Stimulated activated CD8-positive, alpha-beta memory T cell treated with anti-CD3 and anti-CD28 coated beads, Interleukin-4, amount 100 ng/mL, for 1 hour (primary cell): Measurements from ENCODE around the gene IRX4.

Experiments
- DNase-seq, 2 donors: peaks; one replicate each; pipeline ENCODE4 v3.0.0-alpha.2; 2020; ENCODE audit warnings: low read depth in 2 of 2, low spot score in 1 of 2

IRX4 gene

DNA sequence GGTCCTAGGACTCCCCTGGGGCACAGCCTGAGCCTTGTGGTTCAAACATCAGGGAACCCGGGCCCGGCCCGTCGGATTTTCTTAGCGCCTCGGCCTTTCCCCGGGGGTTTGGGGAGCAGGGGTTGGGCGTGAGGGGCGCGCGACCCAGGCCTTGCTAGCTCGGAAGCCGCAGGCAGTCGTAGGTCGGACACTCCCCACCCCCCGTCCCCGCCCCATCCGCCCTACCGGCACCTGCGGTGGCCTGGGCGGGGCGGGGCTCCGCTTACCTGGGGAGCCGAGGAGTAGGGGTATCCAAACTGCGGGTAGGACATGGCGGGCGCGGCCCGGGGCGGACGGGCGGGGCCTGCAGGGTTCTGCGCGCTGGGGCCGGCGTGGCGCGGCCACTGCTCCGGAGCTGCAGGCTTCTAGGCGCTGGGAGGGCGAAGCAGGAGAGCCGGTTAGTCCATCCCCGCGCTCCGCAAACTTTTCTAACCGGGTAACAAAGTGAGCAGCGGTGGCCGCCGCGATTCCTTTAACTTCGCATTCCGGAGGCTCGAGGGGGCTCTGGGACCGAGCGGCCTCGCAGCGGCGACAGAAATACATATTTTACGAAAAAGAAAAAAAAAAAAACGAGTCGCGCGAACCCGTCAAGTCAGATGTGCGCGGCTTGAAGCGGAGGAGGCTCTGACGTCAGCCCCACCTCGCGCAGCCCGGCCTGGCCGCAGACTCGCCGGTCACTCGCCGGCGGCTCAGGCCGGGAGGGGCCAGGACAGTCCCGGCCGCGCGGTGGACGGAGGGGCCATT lies at the start of gene IRX4:
IRX4 (minus strand) TSS at position 589 of the 783 bp plus-strand sequence; CDS start at position 311, 278 bp downstream.
- DNase-seq: no peak

DNA sequence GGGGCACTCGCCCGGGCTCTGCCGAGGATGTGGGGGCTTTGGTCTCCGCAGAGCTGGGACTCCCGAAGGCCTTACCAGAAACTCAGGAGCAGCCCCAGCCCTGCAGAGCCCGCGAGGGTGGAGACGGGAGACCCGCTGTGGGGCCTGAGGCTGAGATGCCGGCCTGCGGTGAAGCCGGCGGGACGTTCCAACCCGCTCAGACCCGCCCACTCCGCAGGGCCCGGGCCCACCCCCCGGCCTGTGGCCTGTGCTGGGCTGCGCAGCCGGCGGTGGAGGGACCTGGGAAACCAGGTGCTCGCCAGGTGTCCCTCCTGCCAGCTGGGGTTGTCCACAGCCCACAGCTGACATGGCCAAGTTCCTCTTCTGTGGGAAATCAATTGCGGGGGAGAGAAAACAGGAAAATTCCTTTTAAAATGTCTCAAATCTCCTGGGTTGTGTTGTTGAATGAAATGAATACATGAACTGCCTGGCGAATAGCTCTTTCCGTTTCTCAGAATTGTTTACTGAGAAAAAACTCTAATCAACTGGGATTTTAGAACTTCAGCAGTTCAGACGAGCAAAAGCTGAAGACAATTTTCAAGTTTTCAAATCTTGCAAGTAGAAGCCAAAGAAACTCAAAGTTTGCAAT lies 49.0 kb upstream of the IRX4 start:
- no peak for DNase-seq

DNA sequence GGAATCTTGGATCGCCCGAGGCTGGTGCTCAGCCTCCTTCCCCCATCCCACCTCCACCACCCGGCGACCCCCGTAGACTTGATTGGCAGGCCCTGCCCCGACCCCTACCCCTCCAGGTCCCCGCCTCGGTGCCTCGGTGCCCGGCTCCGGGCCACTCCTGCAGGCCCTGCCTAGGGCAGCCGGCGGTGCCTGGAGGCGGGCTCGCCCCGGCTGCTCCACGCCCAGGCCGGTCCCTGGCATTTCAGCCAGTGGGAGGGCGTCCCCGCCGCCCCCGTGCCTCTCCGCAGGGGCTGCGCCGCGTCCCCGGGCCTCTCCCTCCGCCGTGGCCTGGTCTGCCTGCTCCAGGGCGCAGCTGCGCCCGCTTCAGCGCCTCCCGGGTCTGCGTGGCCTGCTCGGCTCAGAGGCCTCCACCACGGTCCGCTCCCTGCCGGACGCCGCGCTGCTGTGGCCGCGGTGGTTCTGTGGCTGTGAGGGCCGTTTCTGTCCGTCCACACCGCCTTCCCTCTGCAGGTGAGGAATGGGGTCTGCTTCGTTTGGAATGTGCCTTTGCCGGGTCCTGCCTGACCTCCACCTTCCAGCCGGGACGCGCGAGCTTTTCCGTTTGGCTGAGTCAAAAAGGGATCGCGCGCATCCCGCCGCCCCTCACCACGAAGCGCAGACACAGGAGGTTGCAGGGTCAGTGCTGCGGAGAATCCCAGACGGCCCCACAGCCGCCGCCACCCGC lies 48.3 kb upstream of the IRX4 start:
- no peak for DNase-seq

DNA sequence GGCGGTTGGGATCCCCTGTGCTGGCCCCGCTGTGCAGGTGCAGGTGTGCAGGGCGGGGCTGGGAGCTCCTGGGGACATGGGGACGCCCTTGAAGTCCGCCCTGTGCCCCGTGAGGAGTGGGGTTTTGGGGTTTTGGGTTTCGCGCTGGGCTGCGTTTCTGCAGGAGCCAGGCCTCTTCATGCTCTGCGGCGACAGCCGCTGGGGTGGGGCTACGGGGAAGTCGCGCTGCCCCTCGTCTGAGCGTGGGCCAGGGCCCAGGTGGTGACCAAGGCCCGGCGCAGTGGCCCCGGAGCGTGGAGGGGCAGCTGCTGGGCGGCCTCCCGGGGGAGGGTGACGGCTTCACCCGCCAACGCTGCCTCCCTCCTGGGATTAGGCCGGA lies 47.8 kb upstream of the IRX4 start:
- no peak for DNase-seq

DNA sequence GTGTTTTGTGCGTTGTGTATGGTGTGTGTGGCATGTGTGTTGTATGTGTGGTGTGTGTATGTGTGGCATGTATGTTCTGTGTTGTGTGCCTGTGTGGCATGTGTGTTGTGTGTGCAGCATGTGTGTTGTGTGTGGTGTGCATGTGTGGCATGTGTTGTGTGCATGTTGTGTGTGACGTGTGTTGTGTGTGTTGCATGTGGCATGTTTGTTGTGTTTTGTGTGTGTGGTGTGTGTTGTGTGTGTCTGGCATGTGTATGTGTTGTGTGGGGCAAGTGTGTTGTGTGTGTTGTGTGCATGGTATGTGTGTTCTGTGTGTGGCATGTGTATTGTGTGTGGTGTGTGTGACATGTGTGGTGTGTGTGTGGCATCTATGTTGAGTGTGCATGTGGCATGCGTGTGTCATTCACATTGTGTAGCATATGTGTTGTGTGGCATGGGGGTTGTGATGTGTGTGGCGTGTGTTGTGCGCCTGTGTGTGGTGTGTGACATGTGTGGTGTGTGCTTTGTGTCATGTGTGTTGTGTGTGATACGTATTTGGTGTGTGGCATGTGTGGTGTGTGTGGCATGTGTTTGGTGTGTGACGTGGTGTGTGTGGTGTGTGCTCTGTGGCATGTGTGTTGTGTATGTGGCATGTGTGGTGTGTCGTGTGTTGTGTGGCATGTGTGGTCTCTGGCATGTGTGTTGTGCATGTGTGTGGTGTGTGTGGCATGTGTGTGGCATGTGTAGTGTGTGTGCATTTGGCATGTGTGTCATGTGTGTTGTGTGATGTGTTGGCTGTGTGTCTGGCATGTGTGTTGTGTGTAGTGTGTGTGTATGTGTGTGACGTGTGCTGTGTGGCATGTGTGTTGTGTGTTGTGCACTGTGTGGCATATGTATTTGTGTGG lies 46.6 kb upstream of the IRX4 start:
- no peak for DNase-seq

DNA sequence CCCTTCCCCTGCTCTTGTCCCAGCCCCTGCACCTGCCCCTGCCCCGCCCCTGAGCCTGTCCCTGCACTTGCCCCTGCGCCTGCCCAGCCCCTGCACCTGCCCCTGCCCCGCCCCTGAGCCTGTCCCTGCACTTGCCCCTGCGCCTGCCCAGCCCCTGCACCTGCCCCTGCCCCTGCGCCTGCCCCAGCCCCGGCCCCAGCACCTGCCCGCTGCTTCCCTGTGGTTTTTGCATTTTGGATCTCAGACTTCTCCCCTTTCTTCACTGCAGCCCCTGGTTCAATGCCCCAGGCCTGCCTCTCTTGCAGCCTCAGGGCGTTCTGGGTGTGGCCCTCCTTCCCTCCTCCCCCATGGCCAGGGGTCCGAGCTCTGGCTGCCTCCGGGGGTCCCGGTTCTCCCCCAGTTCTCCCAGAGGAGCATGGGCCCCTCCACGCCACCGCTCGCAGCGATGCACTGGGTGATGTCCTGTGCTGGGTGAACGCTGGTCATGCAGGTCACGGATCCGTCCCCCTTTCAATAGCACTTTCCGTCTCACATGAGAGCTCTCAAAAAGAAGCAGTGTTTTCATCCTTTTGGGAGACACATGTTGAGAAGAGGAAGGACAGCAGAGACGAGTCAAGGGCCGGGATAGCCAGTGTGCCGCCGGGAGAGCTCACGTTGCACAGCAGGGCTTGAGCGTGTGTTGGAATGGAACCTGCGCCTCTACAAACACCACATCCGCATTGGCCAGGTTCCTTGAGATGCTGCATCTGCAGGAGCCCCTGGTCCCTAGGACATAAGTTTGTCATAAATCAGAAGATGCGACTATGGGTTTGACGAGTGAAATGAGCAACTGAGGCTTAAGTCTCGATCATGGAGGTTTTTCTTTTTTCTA lies 44.0 kb upstream of the IRX4 start:
- no peak for DNase-seq

DNA sequence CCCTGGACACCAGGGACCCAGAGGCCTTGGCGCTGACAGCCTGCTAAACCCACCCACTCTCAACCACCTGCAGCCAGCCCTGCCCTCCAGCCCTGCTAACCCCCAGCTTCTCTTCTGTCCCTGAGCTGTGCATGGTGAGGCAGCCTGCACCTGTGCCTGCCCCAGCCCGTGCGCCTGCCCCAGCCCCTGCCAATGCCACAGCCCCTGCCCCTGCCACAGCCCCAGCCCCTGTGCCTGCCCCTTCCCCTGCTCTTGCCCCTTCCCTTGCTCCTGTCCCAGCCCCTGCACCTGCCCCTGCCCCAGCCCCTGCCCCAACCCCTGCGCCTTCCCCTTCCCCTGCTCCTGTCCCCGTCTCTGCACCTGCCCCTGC lies 43.3 kb upstream of the IRX4 start:
- DNase-seq: no peak

DNA sequence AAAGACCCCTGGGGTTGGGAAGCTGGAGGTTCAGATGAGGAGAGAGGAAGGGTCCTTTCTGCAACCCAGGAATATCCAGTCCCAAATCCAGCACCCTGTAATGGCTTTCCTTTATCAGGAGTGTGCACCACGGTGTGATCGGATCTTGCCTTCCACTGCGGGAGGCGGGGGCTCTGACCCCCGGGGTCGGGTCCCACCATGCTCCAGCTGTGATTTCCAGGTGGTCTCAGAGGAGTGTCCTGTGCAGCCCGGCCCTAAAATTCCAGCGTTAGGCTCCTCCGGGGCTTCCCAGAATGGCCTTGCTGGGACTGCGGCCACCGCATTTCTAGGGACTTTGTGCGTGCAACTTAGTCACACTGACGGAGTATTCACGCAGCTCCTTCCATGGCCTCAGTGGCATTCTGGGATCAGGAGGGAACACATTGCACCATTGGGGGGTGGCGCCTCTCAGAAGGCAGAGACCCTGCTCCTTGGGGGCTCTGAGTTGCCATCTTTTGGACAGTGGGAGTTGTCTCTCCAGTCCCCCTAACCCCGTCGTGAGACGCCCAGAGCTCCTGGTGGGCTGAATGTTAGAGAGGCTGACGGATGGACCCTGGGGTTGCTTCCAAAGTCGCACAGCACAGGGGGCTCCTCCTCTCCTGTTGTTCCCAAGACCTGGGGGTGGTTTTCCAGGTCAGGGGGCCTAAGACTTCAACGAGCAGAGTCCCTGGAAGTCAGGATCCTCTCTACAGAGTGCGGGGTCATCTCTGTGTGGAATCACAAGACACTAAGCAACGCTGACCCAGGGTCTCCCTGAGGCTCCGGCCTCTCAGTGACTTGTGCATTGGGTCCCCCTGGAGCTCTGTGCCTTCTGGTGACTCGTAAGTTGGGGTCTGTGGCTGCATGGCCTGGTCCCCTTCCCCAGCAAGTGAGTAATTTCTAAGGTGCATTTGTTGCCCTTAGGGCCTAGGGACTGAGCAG lies 42.7 kb upstream of the IRX4 start:
- DNase-seq: no peak

DNA sequence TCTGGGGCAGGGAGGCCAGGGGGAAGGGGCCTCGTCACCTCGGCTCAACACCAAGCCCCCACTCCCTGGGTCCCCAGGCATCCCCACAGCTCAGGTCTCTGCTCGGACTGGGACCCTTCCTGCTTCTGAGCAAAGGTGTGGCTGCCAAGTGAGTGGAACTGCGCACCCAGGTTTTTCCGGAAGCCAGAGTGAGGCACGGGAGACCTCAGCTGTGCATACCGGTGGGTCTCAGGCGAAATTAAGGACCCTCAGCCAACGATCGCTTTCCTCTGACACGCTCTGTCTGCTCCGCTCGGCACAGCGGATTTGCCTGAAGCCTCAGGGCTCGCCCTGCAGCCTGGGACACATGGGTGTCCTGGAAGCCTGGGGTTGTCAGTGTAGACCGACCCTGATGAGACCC lies 41.0 kb upstream of the IRX4 start:
- no peak for DNase-seq

DNA sequence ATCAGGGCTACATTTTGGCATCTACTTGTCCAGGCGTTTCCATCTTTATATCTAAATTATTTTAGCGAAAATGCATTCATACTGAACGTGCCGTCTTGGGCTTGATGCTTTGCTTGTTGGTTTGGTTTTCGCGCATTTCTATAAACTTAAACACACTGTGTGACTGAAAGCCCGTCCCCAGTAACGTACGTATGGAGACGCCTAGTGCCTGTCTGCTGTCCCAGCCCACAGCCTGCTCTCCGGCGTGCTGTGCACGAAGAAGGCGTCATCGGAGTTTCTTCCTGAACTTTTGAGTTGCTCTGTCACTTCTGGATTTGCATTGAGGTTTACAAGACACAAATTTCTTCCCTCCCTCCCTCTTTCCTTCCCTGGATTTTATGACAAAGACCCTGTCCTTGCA lies 40.6 kb upstream of the IRX4 start:
- DNase-seq: no peak

DNA sequence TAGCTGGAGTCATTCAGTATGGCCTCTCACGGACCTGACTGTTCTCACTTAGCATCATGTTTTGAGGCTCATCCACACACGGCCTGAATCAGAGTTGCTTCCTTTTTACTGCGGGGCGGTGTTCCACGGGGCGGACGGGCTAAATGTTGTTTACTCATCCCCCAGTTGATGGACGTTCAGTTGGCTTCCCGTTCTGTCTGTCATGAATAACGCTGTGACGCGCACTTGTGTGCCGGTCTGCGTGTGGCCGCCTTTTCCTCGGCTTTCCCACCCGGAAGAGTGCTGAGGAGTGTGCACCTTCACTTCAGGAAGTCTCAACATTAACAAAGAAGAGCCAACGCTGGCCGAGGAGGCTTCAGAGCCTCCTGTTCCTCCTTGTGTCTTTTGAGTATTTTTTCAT lies 39.0 kb upstream of the IRX4 start:
- DNase-seq: no peak

DNA sequence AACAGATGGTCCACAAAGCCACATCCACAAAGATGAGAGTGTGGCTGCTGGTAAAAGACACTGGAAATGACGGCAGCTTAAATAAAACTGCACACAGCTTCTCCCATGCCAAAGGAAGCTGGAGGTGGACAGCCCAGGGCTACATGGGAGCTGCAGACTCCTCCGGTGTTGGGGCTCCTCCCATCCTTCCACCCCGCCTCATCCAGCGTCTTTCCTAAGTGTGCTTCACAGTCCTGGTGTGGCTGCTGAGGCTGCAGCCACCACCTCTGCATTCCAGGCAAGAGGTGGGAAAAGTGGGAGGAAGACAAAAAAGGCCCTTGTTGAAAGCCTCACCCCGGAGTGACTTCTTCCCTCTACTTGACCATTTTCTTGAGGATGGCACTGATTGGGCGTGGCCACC lies 37.0 kb upstream of the IRX4 start:
- DNase-seq: no peak

DNA sequence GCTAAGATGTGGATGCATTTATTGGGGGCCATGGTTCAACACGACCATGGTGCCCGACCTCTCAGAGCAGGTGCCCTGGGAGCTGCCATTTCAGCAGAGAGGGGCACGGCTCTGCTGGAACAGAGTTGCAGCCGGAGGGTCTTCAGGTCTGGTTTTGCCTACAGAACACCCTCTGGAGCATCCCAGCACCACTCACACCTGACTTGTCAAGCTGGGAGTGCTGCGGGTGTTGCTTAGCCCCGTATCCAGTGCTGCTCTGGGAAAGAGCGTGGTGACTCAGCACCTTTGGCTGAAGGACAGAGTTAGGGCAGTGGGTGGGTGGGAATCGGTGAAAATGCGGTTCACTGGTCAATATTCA lies 36.5 kb upstream of the IRX4 start:
- no peak for DNase-seq

DNA sequence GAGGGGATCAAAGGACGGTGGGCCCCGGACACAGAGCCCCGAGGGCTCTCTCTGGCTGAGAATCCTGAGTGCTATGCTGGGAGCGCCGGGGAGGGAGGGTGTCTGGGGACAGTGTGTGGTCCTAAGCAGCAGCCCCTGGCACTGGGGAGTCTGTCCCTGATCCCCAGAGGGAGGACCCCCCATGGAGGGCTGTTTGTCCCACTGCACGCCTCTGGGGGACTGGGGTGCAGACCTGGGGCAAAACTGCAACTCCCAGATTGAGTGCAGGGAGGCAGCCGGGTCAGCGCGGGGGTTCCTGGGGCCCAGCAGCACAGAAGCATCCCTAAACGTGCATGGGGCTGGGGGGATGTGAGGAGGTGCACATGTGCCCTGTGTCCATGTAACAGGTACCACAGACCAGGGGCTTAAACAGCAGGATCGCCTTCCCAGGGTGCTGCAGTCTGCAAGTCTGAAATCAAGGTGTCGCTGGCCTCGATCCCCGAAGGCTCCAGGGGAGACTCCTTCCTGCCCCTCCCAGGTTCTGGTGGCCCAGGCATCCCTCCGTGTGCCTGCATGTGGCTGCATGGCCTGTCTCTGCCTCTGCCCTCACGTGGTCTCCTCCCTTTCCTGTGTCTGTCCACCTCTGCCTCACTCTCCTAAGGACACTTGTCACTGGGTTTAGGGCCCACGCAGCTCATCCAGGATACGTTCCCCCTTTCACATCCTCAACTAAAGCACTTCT lies 35.9 kb upstream of the IRX4 start:
- DNase-seq: no peak

DNA sequence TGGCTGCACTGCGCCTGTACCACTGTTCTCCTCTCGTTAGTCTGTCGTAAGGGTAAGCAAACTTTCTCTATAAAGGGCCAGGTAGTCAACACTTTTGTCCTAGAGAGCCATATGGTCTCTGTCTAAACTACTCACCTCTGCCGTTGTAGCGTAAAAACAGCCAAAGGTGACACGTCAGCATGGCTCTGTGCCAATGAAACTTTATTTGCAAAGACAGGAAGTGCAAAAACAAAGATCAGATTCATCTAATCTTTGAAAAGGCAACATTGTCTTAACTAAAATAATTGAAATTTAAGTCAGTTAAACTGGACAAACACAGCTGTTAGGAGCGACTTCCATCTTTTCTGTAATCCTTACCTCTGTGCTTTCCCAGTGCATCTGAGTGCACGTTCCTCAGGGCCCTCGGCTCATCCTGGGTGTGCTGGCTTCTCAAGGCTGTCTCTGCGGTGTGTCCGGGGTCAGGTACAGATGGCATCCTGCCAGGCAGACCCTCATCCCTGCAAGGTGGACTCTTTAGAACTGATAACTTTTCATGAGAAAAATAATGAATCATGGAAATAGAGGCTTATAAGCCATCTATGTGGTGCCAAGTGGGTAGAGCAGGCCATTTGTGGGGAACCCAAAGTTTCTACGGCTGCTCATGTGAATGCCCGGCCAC lies 35.2 kb upstream of the IRX4 start:
- no peak for DNase-seq

DNA sequence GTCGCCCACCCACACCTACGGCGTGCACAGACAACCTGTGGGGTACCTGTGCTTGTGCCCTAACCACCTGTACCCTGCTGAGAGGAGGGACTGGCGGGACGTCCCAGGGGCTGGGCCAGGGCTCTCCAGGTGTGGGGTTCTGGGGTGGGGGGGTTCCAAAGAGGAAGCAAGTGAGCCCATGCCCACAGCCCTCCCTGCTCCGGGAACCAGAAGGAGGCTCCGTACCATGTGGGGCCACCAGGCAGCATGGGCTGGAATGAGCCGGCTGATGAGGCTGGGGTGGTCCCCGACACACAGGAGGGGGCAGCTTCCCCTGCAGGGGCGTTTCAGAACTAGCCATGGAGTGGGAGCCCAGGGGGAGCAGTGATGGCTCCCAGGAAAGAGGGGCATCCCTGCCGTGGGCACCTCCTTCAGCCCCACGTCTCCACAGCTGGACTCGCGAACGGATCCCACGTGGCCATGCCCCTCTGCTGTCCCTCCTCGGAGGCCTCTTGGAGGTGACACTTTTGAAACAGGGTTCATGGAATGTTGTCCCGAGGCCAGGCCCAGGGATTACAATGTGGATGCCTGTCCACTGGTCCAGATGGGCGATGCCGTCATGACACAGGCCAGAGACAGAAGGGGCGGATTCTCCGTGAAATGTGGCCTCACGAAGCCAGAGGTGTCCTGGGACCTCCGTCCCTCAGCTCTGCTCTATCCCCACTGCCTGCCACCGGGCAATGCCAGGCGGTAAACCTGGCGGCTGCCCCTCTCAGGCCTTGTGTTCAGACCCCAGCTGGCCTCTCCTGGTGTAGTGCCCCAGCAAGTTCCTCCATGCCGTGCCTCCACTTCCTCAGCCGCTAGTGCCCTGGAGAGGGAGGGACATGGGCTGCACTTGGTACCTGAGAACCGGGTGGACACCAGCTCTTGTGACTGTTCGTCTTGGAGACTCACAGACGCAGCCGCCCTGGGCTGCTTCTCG lies 33.6 kb upstream of the IRX4 start:
- no peak for DNase-seq

DNA sequence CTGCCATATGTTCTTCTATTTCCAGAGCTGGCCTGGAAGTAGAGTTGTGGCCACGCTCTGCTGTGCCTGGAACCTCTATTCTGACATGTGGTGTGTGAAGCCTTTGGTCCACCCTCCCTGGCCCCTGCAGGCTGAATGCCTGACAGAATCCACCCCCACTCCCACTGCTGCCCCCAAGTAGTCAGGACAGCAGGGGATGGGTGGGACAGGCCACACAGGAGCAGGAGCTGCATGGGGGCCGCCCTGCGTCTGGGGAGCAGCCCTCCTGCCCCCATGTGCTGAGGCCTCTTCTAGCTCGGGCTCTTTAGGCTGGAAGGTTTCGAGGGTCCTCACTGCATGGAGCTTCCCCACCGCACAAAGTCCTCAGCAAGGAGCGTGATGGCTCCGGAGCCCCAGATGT lies 32.6 kb upstream of the IRX4 start:
- no peak for DNase-seq
